Fibroblast of lung (primary cell): ENCODE measurements around the gene CSE1L. TPM values are rescaled to one million over a fixed set of nuclear protein-coding genes. Genes with fewer than 3 reads are reported as not detected.

Experiments
- DNase-seq, 2 donors: peaks; one replicate each; pipeline versions ENCODE4 v3.0.0 to v3.0.0-alpha.2; 2010; ENCODE audit warnings: low read depth in 2 of 2
- H2AFZ ChIP-seq: 2 replicates; pipeline ENCODE4 v1.5.1; 2012; ENCODE audit warnings: low read length, control low read depth, inconsistent platforms
- H3K27ac ChIP-seq: 2 replicates; pipeline ENCODE4 v1.5.1; 2011; ENCODE audit warnings: low read length, control low read depth; ENCODE audit not compliant: insufficient read depth
- H3K27me3 ChIP-seq: 2 replicates; pipeline ENCODE4 v1.5.1; 2011; ENCODE audit warnings: mild to moderate bottlenecking, low read length; ENCODE audit not compliant: control insufficient read depth, insufficient read depth
- H3K36me3 ChIP-seq: 2 replicates; pipeline ENCODE4 v1.5.1; 2011; ENCODE audit warnings: low read length; ENCODE audit not compliant: control insufficient read depth, insufficient read depth
- H3K4me1 ChIP-seq: 2 replicates; pipeline ENCODE4 v1.5.1; 2011; ENCODE audit warnings: low read length; ENCODE audit not compliant: control insufficient read depth, insufficient read depth; ENCODE audit errors: extremely low read depth
- H3K4me2 ChIP-seq: 2 replicates; pipeline ENCODE4 v1.5.1; 2011; ENCODE audit warnings: low read length, control low read depth; ENCODE audit not compliant: insufficient read depth; ENCODE audit errors: extremely low read depth
- H3K4me3 ChIP-seq, 4 experiments: fragments of 200-600 bp in 1 of 4; sonication (generic) in 1 of 4; replicated peaks in 1 of 4; 2 replicates each; pipeline ENCODE4 v1.5.1; 2011 to 2016; ENCODE audit warnings: low read length in 4 of 4, low read depth in 3 of 4, mild to moderate bottlenecking in 3 of 4, control low read depth in 2 of 4, inconsistent platforms in 1 of 4, mixed read lengths in 1 of 4; ENCODE audit not compliant: insufficient read depth in 1 of 4; ENCODE audit errors: control extremely low read depth in 1 of 4
- H3K79me2 ChIP-seq: 2 replicates; pipeline ENCODE4 v1.5.1; 2012; ENCODE audit warnings: mild to moderate bottlenecking, low read length, inconsistent platforms; ENCODE audit not compliant: control insufficient read depth, insufficient read depth
- H3K9ac ChIP-seq: 2 replicates; pipeline ENCODE4 v1.5.1; 2011; ENCODE audit warnings: mild to moderate bottlenecking, low read length, control low read depth; ENCODE audit not compliant: insufficient read depth
- H3K9me3 ChIP-seq: 2 replicates; pipeline ENCODE4 v1.5.1; 2012; ENCODE audit warnings: low read depth, low read length; ENCODE audit not compliant: control insufficient read depth, insufficient read depth
- H4K20me1 ChIP-seq: 2 replicates; pipeline ENCODE4 v1.5.1; 2011; ENCODE audit warnings: low read length; ENCODE audit not compliant: control insufficient read depth, insufficient read depth; ENCODE audit errors: extremely low read depth
- EZH2 ChIP-seq: IDR thresholded peaks from 2 replicates; pipeline ENCODE4 v1.5.1; 2012; ENCODE audit warnings: low read length, control low read depth, mild to moderate bottlenecking; ENCODE audit errors: missing control alignments
- polyA plus RNA-seq, 2 donors: library from polyadenylated mRNA; depleted of rRNA in 1 of 2; stranded (reverse) in 1 of 2; unstranded in 1 of 2; fragments of >200 nt; gene quantifications; 2 replicates each; pipeline ENCODE4 v1.2.1, GENCODE V29; 2011 to 2012; ENCODE audit warnings: missing spikeins in 1 of 2
- total RNA-seq: library from RNA; depleted of rRNA; stranded (reverse); fragments of >200 nt; gene quantifications from 2 replicates; pipeline ENCODE4 v1.2.1, GENCODE V29; 2014
- TF ChIP-seq, protein P1 (sequence below), 2 donors: IDR thresholded peaks in 1 of 2; conservative IDR thresholded peaks in 1 of 2; 1 replicate in 1 of 2; 2 replicates in 1 of 2; pipeline ENCODE4 v1.5.1; 2011 to 2012; ENCODE audit warnings: low read length in 2 of 2, control low read depth in 1 of 2, inconsistent platforms in 1 of 2, low read depth in 1 of 2, mild to moderate bottlenecking in 1 of 2

CSE1L gene
- total and polyA plus RNA-seq, 2 donors (not counting 1 experiment from before 2014, with no cell fraction given), result 44.8 to 52.5 TPM

DNA sequence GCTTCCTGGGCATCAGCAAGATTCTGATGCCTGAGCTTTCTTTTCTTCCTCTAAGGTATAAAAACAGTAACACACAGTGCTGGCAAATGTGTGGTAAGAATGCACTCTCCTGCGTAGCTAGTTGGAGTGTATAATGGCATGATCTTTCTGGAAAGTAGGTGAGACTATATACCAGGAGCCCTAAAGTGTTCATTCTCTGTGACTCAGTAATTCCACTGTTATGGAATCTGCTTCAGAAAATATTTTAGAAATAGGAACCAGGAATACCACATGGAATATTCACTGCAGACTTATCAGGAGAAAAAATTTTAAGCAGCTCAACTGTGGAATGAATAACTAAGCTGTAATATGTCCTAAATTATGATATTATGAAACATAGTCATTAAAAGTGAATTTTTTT is 16.9 kb upstream of the CSE1L start:
- Histone ChIP-seq H3K27me3 (no peaks in the 10 kb centered on the region), H3K4me2 (no peak overlapping the region), H3K4me3 (no peak overlapping the region), H3K4me1 (no peaks in the 10 kb centered on the region), H4K20me1 (no peaks in the 10 kb centered on the region), H3K27ac (no peak overlapping the region), H2AFZ (no peak overlapping the region), H3K36me3 (peaks cover 5% of the 10 kb centered on the region), H3K9me3 (no peaks in the 10 kb centered on the region), H3K9ac (no peak overlapping the region), H3K79me2 (no peaks in the 10 kb centered on the region)
- DNase-seq, result peak in 1 of 2 donors; percentile 74
- TF ChIP-seq EZH2, result no peak
- TF ChIP-seq, protein P1, sequence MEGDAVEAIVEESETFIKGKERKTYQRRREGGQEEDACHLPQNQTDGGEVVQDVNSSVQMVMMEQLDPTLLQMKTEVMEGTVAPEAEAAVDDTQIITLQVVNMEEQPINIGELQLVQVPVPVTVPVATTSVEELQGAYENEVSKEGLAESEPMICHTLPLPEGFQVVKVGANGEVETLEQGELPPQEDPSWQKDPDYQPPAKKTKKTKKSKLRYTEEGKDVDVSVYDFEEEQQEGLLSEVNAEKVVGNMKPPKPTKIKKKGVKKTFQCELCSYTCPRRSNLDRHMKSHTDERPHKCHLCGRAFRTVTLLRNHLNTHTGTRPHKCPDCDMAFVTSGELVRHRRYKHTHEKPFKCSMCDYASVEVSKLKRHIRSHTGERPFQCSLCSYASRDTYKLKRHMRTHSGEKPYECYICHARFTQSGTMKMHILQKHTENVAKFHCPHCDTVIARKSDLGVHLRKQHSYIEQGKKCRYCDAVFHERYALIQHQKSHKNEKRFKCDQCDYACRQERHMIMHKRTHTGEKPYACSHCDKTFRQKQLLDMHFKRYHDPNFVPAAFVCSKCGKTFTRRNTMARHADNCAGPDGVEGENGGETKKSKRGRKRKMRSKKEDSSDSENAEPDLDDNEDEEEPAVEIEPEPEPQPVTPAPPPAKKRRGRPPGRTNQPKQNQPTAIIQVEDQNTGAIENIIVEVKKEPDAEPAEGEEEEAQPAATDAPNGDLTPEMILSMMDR (conservative IDR thresholded peaks at IDR 0.05 in 1 of 2, IDR thresholded peaks at IDR 0.05 in 1 of 2; ENCODE audit: low read depth in 1 of 2, low read length in 2 of 2), result no peak

DNA sequence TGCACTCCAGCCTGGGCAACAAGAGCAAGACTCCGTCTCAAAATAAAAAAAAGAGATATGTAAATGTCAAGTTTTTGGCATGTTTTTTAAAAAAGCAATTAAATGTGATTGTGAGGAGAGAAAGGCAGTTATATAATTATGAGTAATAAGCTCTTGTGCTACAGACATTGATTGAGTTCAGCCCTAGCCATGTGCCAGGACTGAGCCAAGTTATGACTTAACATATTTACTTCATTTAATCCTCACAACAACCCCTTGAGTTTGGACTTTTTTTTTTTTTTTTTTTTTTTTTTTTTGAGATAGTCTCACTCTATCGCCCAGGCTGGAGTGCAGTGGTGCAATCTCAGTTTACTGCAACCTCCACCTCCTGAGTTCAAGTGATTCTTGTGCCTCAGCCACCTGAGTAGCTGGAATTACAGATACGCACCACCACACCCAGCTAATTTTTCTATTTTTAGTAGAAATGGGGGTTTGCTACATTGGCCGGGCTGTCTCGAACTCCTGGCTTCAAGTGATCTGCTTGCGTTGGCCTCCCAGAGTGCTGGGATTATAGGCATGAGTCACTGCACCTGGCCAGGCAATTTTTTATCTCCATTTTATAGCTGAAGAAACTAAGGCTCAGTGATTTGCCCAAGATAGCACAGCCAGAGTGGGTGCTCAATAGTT is 15.0 kb upstream of the CSE1L start:
- TF ChIP-seq EZH2, result no peak
- TF ChIP-seq, protein P1 (conservative IDR thresholded peaks at IDR 0.05 in 1 of 2, IDR thresholded peaks at IDR 0.05 in 1 of 2; ENCODE audit: low read depth in 1 of 2, low read length in 2 of 2), result no peak
- Histone ChIP-seq H2AFZ (no peak overlapping the region), H3K4me3 (no peak overlapping the region), H3K79me2 (no peaks in the 10 kb centered on the region), H4K20me1 (no peaks in the 10 kb centered on the region), H3K36me3 (peaks cover 3% of the 10 kb centered on the region), H3K27me3 (no peaks in the 10 kb centered on the region), H3K9me3 (no peaks in the 10 kb centered on the region), H3K4me1 (no peaks in the 10 kb centered on the region), H3K27ac (no peak overlapping the region), H3K4me2 (no peak overlapping the region), H3K9ac (no peak overlapping the region)
- peak in 1 of 2 donors; percentile 6 for DNase-seq

DNA sequence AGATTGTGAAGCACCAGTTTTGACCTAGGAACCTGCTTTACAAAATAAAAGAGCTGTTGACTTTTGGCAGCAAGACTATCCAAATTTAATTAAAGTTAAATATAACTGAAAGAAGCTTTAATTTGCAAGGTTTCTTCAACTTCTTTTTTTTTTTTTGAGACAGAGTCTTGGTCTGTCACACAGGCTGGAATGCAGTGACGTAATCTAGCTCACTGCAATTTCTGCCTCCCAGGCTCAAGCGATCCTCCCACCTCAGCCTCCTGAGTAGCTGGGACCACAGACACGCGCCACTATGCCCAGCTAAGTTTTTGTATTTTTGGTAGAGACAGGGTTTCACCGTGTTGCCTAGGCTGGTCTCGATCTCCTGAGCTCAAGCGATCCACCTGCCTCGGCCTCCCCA is 13.7 kb upstream of the CSE1L start:
- H3K79me2 ChIP-seq, result no peaks in the 10 kb centered on the region

More for the DNA sequence above, 13.7 kb upstream of the CSE1L start:
- DNase-seq, result no peak
- H3K4me2 ChIP-seq, result no peak overlapping the region
- H3K4me3 ChIP-seq, result no peak overlapping the region
- no peak overlapping the region for H3K9ac ChIP-seq
- H3K27me3 ChIP-seq, result no peaks in the 10 kb centered on the region
- no peak overlapping the region for H3K27ac ChIP-seq
- H3K4me1 ChIP-seq, result no peaks in the 10 kb centered on the region
- TF ChIP-seq EZH2, result no peak
- TF ChIP-seq, protein P1 (conservative IDR thresholded peaks at IDR 0.05 in 1 of 2, IDR thresholded peaks at IDR 0.05 in 1 of 2; ENCODE audit: low read depth in 1 of 2, low read length in 2 of 2), result no peak
- H2AFZ ChIP-seq, result no peak overlapping the region
- H3K36me3 ChIP-seq, result peaks cover 3% of the 10 kb centered on the region
- H3K9me3 ChIP-seq, result no peaks in the 10 kb centered on the region
- H4K20me1 ChIP-seq, result no peaks in the 10 kb centered on the region
